ENCODE data around the gene BTNL3.

Gene BTNL3

GRCh38 chr5:181020688-181021087 lies 32.0 kb downstream of the BTNL3 start:
- no peak for DNase-seq (ENCODE audit: low read depth in 1 of 2, low spot score in 1 of 2)

GRCh38 chr5:181024245-181025064 lies 35.8 kb downstream of the BTNL3 start:
- no peak for DNase-seq (ENCODE audit: low read depth in 1 of 2, low spot score in 1 of 2)

GRCh38 chr5:181027452-181028031 lies 38.9 kb downstream of the BTNL3 start:
- DNase-seq (ENCODE audit: low read depth in 1 of 2, low spot score in 1 of 2) = no peak

GRCh38 chr5:181028032-181028819 lies 39.6 kb downstream of the BTNL3 start:
- no peak for DNase-seq (ENCODE audit: low read depth in 1 of 2, low spot score in 1 of 2)

GRCh38 chr5:181031716-181032115 lies 43.1 kb downstream of the BTNL3 start:
- DNase-seq (ENCODE audit: low read depth in 1 of 2, low spot score in 1 of 2) = no peak

GRCh38 chr5:181035991-181036815 lies 47.6 kb downstream of the BTNL3 start:
- DNase-seq (ENCODE audit: low read depth in 1 of 2, low spot score in 1 of 2) = no peak

GRCh38 chr5:181036816-181037364 lies 48.2 kb downstream of the BTNL3 start:
- no peak for DNase-seq (ENCODE audit: low read depth in 1 of 2, low spot score in 1 of 2)

- DNase-seq (ENCODE audit: low read depth in 1 of 2, low spot score in 1 of 2) = no peak
These were observed 48.8 kb downstream of the BTNL3 start for GRCh38 chr5:181037365-181037861.

GRCh38 chr5:181039471-181039870 lies 50.8 kb downstream of the BTNL3 start:
- DNase-seq (ENCODE audit: low read depth in 1 of 2, low spot score in 1 of 2) = no peak

- no peak for DNase-seq (ENCODE audit: low read depth in 1 of 2, low spot score in 1 of 2)
These were observed 51.4 kb downstream of the BTNL3 start, which contains the start of gene BTNL9 for GRCh38 chr5:181039931-181040630. Gene BTNL9 (plus strand): TSS chr5:181040266. CDS start chr5:181045490, 5,224 bp downstream.

- DNase-seq (ENCODE audit: low read depth in 1 of 2, low spot score in 1 of 2) = no peak
These were observed 51.9 kb downstream of the BTNL3 start for GRCh38 chr5:181040631-181040945.

- DNase-seq (ENCODE audit: low read depth in 1 of 2, low spot score in 1 of 2) = no peak
These were observed 52.4 kb downstream of the BTNL3 start for GRCh38 chr5:181041043-181041442.

- no peak for DNase-seq (ENCODE audit: low read depth in 1 of 2, low spot score in 1 of 2)
These were observed 53.5 kb downstream of the BTNL3 start for GRCh38 chr5:181042036-181042713.

GRCh38 chr5:181042722-181043121 lies 54.1 kb downstream of the BTNL3 start:
- no peak for DNase-seq (ENCODE audit: low read depth in 1 of 2, low spot score in 1 of 2)

GRCh38 chr5:181043285-181044092 lies 54.8 kb downstream of the BTNL3 start:
- DNase-seq (ENCODE audit: low read depth in 1 of 2, low spot score in 1 of 2) = no peak

GRCh38 chr5:181044093-181044599 lies 55.5 kb downstream of the BTNL3 start:
- no peak for DNase-seq (ENCODE audit: low read depth in 1 of 2, low spot score in 1 of 2)

GRCh38 chr5:181044662-181045305 lies 56.1 kb downstream of the BTNL3 start:
- no peak for DNase-seq (ENCODE audit: low read depth in 1 of 2, low spot score in 1 of 2)

GRCh38 chr5:181045316-181045715 lies 56.7 kb downstream of the BTNL3 start:
- DNase-seq (ENCODE audit: low read depth in 1 of 2, low spot score in 1 of 2) = no peak
